HG02840 (cell line): ENCODE data around the gene SLC17A3.

ENCODE experiments used
- ATAC-seq: cut with Tn5 transposase; IDR thresholded peaks from one replicate; pipeline ENCODE4 v1.9.1; 2021; ENCODE audit warnings: mild to moderate bottlenecking, moderate library complexity, moderate number of reproducible peaks; ENCODE audit not compliant: unreplicated experiment, low FRiP score

SLC17A3 gene, protein sequence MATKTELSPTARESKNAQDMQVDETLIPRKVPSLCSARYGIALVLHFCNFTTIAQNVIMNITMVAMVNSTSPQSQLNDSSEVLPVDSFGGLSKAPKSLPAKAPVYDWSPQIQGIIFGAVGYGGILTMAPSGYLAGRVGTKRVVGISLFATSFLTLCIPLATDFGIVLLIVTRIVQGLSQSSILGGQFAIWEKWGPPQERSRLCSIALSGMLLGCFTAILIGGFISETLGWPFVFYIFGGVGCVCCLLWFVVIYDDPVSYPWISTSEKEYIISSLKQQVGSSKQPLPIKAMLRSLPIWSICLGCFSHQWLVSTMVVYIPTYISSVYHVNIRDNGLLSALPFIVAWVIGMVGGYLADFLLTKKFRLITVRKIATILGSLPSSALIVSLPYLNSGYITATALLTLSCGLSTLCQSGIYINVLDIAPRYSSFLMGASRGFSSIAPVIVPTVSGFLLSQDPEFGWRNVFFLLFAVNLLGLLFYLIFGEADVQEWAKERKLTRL

GRCh38 chr6:25874118-25874517 is at the start of gene SLC17A3:
TSS of gene SLC17A3 (minus strand) at chr6:25874243. CDS start at chr6:25868387, 5,856 bp downstream.
- no peak for ATAC-seq

DNA sequence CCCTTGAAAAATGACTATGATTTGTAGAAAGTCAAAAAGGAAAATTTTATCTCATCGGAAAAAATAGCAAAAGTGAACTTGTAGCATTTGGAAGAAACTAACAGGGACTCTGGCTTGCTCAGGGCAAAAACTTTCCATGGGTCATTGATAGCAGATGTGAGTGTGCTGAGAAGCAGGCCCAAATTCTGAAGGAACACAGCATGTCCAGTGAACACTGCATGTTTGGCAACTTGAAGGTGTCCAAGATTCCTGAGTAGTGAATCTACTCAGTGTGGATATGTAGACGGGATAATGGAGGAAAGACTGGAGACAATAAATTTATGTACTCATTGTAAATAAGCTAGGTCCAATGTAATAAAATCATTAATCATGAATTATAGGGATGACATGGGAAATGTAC is 48.3 kb upstream of the SLC17A3 start:
- no peak for ATAC-seq

DNA sequence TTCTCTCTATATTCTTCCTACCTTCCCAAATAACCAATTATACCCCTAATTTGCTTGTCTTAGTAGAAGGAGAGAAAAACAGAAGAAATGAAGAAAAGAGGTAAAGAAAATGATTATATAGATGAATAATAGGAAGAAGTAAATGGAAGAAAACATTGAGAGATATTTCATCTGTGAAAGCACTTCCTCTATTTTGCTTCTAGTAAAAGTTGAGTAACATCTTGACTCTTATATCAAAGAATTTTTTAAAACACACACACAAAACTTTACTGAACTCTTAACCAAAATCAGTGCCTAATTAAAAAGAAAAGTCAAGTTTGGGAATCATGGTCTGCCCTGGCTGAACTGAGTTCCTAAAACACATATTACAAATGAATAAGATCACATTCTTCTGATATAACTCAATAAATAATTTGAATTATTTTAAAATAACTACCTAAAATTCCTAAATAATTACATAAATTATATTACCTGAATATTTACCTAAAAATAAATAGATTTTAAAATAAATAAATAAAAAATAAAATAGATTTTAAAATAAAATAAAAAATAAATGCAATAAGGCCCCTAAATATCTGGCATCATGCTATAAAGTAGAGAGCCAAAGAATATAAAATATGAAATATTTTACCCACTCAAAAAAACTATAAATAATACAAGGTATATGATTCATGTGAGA is 47.6 kb upstream of the SLC17A3 start:
- ATAC-seq, result no peak

DNA sequence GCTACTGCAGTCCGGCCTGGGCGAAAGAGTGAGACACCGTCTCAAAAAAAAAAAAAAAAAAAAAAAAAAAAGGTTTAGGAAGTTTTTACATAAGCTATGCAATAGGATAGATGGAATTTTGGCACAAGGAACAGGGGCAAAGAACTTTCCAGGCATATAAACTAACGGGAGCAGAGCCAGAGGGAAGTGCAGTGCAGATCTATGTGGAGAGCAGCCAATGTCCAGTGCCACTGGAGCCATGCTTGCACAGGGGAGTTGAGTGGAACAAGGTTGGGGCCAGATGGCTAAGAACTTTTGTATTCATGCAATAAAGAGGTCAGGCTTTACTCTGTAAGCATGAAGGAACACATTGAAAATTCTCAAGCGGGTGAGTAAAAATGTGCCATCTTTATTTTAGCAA is 45.6 kb upstream of the SLC17A3 start:
- ATAC-seq, result no peak

DNA sequence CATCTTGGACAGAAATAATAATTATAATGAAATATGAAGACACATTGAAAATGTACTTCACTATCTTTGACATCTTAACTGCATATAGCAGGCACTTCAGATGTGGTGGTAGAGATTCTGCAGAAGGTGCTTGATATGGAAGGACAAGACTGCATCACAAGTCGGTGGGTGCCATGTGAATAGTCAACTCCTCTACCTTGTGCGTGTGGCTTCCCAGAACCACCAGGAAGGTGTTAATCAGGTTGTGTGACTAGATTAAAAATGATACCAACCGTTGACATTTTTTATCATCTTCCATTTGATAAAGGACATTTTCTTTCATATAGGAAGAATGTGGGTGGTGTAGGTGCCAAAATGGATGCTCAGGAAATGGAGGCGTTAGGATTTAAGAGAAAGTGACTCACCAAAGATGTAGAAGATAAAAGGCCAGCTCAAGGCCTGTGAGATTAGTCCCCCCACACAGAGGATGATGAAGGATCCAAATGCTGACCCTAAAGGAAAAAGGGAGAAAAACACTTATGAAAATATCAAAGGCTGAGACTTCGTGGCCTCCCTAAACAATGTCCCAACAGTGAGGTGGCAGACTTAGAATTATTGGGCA is 44.1 kb upstream of the SLC17A3 start:
- ATAC-seq, result no peak

GRCh38 chr6:25916789-25917490 is 42.9 kb upstream of the SLC17A3 start:
- no peak for ATAC-seq

GRCh38 chr6:25916330-25916729 is 42.3 kb upstream of the SLC17A3 start:
- no peak for ATAC-seq

DNA sequence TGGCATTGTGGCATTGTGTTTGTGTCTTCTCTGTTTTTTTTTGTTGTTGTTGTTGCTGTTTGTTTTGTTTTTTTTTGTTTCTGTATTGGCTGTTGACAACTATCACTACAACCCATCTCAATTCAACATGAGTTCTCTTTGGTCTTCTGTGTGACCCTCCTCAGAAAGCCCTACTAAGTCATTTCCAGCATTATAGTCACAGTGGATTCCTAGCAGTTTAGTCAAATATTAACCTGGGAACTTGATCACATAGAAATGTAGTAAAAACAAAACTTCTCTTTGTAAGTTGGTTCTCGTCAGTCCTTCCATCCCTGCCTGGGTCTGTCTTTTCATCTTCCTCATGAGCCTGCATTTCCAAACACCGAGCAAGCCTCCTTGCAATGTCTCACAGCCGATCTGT is 39.7 kb upstream of the SLC17A3 start:
- no peak for ATAC-seq

GRCh38 chr6:25911351-25911750 is 37.3 kb upstream of the SLC17A3 start:
- ATAC-seq, result no peak

DNA sequence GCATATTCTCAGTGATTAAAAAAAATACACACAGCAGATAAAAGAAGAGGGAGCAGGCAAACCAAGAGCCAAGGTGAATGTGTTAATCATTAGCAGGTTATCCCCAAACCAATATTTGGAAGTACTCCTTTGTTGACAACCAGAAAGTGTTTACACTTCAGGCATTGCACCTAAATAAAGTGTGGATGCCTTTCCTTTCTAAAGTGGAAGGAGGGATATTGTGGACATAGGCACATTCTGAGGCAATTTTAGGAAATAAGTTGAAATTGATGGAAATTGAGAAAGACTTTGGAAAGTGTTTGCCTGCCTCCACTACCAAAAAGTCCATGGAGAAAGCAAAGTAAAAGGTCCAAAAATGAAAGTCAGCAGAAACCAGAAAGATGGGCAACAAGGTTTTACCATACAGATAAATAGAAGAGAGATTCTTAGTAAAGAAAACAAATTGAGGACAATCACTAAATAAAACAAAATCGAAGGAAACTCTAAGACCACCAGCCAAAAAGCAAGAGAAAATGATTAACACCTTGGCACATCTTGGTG is 33.5 kb upstream of the SLC17A3 start:
- no peak for ATAC-seq

GRCh38 chr6:25903467-25904099 is 29.5 kb upstream of the SLC17A3 start:
- ATAC-seq, result no peak

- ATAC-seq, result no peak
Measured at GRCh38 chr6:25902071-25902470, 28.0 kb upstream of the SLC17A3 start.

- no peak for ATAC-seq
Measured at GRCh38 chr6:25900843-25901242, 26.8 kb upstream of the SLC17A3 start.

GRCh38 chr6:25899580-25900408 is 25.8 kb upstream of the SLC17A3 start:
- ATAC-seq, result no peak

- ATAC-seq, result no peak
Measured at GRCh38 chr6:25899123-25899522, 25.1 kb upstream of the SLC17A3 start.

DNA sequence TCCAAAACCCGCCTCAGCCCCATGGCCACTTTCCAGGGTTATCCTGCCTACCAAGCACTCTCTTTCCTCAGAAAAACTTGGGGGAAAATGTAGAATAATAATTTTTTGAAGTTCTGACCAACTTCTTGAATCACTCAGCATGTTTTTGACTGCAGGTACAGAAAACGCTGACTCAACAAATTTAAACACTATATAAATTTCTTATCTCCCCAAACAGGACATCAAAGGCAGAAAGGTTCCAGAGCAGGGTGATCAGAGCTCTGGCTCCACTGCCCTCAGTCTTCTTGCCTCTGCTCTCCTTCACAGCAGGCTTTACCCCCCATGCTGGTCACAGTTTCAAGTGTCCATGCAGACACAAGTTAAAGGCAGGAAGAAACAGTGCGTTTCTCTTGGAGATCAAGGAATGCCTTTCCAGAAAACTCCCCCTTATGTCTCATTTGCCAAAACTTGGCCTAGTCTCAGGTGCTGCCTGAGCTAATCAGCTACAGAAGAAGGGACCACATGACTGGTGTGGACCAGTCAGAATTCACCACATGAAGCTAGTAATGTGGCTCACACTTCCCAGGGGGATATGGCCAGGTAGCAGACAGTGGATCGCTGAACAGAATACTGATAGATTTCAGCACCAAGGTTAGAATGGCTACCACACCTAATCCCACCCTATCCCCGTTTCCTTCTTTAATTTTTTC is 24.4 kb upstream of the SLC17A3 start:
- ATAC-seq, result no peak

- ATAC-seq, result no peak
Measured at GRCh38 chr6:25896252-25896651, 22.2 kb upstream of the SLC17A3 start.

DNA sequence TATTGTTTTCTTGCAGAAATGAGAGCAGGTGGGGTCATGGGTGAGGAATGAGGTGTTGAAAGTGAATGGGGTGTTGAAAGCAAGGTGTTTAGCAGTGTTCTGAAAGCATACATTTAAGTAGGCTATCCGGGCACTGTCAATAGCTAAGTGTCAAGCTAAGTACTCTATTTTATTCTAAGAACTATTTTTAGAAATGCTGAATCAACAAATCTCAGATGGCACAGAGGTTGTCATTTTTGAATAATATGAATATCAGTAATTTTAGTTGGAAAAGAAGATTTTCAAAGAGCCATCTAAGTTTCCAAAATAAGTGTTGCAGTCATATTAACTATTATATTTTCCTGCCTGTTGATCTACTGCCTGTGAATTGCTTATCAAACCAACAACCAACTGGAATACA is 21.7 kb upstream of the SLC17A3 start:
- ATAC-seq, result no peak

DNA sequence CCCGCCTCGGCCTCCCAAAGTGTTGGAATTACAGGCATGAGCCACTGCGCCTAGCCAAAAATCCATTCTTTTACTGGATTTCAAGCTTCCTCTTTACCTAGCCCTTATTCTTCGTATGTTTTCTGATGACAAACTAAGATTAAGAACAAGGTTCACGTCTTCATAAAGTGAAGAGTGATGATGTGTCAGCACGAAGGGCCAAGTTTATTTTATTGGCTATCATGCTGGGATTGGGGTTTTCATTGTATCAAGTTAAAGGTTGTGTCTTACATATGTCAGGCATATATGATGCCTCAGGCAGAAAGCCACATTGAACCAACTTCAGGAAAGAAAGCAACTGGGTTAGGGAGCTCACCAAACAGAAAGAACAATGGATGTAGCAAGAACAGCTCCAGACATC is 19.7 kb upstream of the SLC17A3 start:
- ATAC-seq, result no peak
